ENCODE data around the gene RSPRY1.

Gene RSPRY1

GRCh38 chr16:57143149-57143921 is 42.8 kb upstream of the RSPRY1 start:
- TF ChIP-seq ZFX (IDR thresholded peaks at IDR 0.05; ENCODE audit: borderline replicate concordance) (no peak), CTCF (IDR thresholded peaks at IDR 0.05) (no peak)
- no peak overlapping the region for H3K27ac ChIP-seq

GRCh38 chr16:57144027-57144426 is 42.1 kb upstream of the RSPRY1 start:
- TF ChIP-seq CTCF (IDR thresholded peaks at IDR 0.05) (no peak), ZFX (IDR thresholded peaks at IDR 0.05; ENCODE audit: borderline replicate concordance) (no peak)
- H3K27ac ChIP-seq: no peak overlapping the region

GRCh38 chr16:57145046-57146021 is 40.8 kb upstream of the RSPRY1 start:
- TF ChIP-seq ZFX (IDR thresholded peaks at IDR 0.05; ENCODE audit: borderline replicate concordance) (no peak), CTCF (IDR thresholded peaks at IDR 0.05) (no peak)
- H3K27ac ChIP-seq: no peak overlapping the region

- H3K27ac ChIP-seq: no peak overlapping the region
- TF ChIP-seq ZFX (IDR thresholded peaks at IDR 0.05; ENCODE audit: borderline replicate concordance) (no peak), CTCF (IDR thresholded peaks at IDR 0.05) (no peak)
These were observed 40.0 kb upstream of the RSPRY1 start for GRCh38 chr16:57146040-57146647.

- no peak for TF ChIP-seq CTCF (IDR thresholded peaks at IDR 0.05)
- TF ChIP-seq ZFX (IDR thresholded peaks at IDR 0.05; ENCODE audit: borderline replicate concordance): no peak
- no peak overlapping the region for H3K27ac ChIP-seq
These were observed 39.4 kb upstream of the RSPRY1 start for GRCh38 chr16:57146735-57147134.

GRCh38 chr16:57147381-57148221 is 38.5 kb upstream of the RSPRY1 start:
- H3K27ac ChIP-seq: no peak overlapping the region
- TF ChIP-seq ZFX (IDR thresholded peaks at IDR 0.05; ENCODE audit: borderline replicate concordance) (no peak), CTCF (IDR thresholded peaks at IDR 0.05) (no peak)
